Measurements from ENCODE around the gene ZNF777. TPM values are rescaled to one million over a fixed set of nuclear protein-coding genes. Genes with fewer than 3 reads are reported as not detected.

The ZNF777 gene
- total and polyA plus RNA-seq, 9 of the 15 experiments (the other 6 are each of a cell fraction or from before 2014, with no cell fraction given) = 0.11 to 32.6 (median 9.0) TPM

GRCh38 chr7:149460493-149461277 is at the start of gene ZNF777 (continued):
- TF ChIP-seq NR2C2 (CRISPR knock-in tag; IDR thresholded peaks at IDR 0.05) (no peak), NR2C2 (tag; IDR thresholded peaks at IDR 0.05) (no peak), DIDO1 (tag; IDR thresholded peaks at IDR 0.05; ENCODE audit: low read depth) (no peak), MBD1 (CRISPR knock-in tag; IDR thresholded peaks at IDR 0.05) (no peak), HOXB6 (CRISPR knock-in tag; IDR thresholded peaks at IDR 0.05; ENCODE audit: borderline replicate concordance) (no peak), UBTF (IDR thresholded peaks at IDR 0.05; ENCODE audit: borderline replicate concordance in 1 of 2, low read depth in 2 of 2, low read length in 2 of 2) (peak; percentile 98), FOXA3 (CRISPR knock-in tag; conservative IDR thresholded peaks at IDR 0.05 in 1 of 2, IDR thresholded peaks at IDR 0.05 in 1 of 2) (no peak), E2F8 (IDR thresholded peaks at IDR 0.05; ENCODE audit: low read depth, partially characterized antibody) (no peak), ZNF398 (CRISPR knock-in tag; IDR thresholded peaks at IDR 0.05) (no peak), ZNF184 (CRISPR knock-in tag; IDR thresholded peaks at IDR 0.05) (no peak), CTCF (IDR thresholded peaks at IDR 0.05 in 2 of 3, conservative IDR thresholded peaks at IDR 0.05 in 1 of 3; ENCODE audit: insufficient read depth in 2 of 3, low read depth in 1 of 3, low read length in 3 of 3) (peak; percentile 67 to 88 (median 81)), HEY1 (CRISPR knock-in tag; IDR thresholded peaks at IDR 0.05; ENCODE audit: borderline replicate concordance) (no peak), ZNF347 (CRISPR knock-in tag; IDR thresholded peaks at IDR 0.05; ENCODE audit: low read depth) (no peak), CTBP1 (IDR thresholded peaks at IDR 0.05; ENCODE audit: borderline replicate concordance) (peak; percentile 69), KAT2B (IDR thresholded peaks at IDR 0.05; ENCODE audit: low read depth, low read length) (no peak), MTA1 (IDR thresholded peaks at IDR 0.05; ENCODE audit: borderline replicate concordance) (no peak)

Data from K562 (cell line).